ENCODE data around the gene PTPRD.

The PTPRD gene

GRCh38 chr9:9231946-9232345 lies 1380.9 kb downstream of the PTPRD start:
- DNase-seq, result no peak

- no peak for DNase-seq
Measured at GRCh38 chr9:9229269-9229668, 1383.5 kb downstream of the PTPRD start.

- no peak for DNase-seq
Measured at GRCh38 chr9:9223175-9223574, 1389.6 kb downstream of the PTPRD start.

- no peak for DNase-seq
Measured at GRCh38 chr9:9222730-9223129, 1390.1 kb downstream of the PTPRD start.

- no peak for DNase-seq
Measured at GRCh38 chr9:9216934-9217333, 1395.9 kb downstream of the PTPRD start.

GRCh38 chr9:9215050-9215449 lies 1397.8 kb downstream of the PTPRD start:
- DNase-seq, result no peak

- DNase-seq, result no peak
Measured at GRCh38 chr9:9214066-9214465, 1398.7 kb downstream of the PTPRD start.

GRCh38 chr9:9212963-9213362 lies 1399.8 kb downstream of the PTPRD start:
- no peak for DNase-seq

- no peak for DNase-seq
Measured at GRCh38 chr9:9202276-9202675, 1410.5 kb downstream of the PTPRD start.

- DNase-seq, result no peak
Measured at GRCh38 chr9:9186086-9186485, 1426.7 kb downstream of the PTPRD start.

GRCh38 chr9:9182431-9182830 lies 1430.4 kb downstream of the PTPRD start:
- DNase-seq, result no peak

- DNase-seq, result no peak
Measured at GRCh38 chr9:9177081-9177480, 1435.7 kb downstream of the PTPRD start.

GRCh38 chr9:9174358-9174757 lies 1438.4 kb downstream of the PTPRD start:
- no peak for DNase-seq

GRCh38 chr9:9173264-9173663 lies 1439.5 kb downstream of the PTPRD start:
- no peak for DNase-seq

- no peak for DNase-seq
Measured at GRCh38 chr9:9170439-9171134, 1442.2 kb downstream of the PTPRD start.

- DNase-seq, result no peak
Measured at GRCh38 chr9:9142001-9142400, 1470.8 kb downstream of the PTPRD start.

GRCh38 chr9:9133526-9133925 lies 1479.3 kb downstream of the PTPRD start:
- DNase-seq, result no peak

- no peak for DNase-seq
Measured at GRCh38 chr9:9124616-9125015, 1488.2 kb downstream of the PTPRD start.

- DNase-seq, result no peak
Measured at GRCh38 chr9:9122230-9122875, 1490.4 kb downstream of the PTPRD start.

- DNase-seq, result no peak
Measured at GRCh38 chr9:9117866-9118265, 1494.9 kb downstream of the PTPRD start.

- DNase-seq, result no peak
Measured at GRCh38 chr9:9112001-9112720, 1500.6 kb downstream of the PTPRD start.

GRCh38 chr9:9108641-9109040 lies 1504.2 kb downstream of the PTPRD start:
- DNase-seq, result no peak

- no peak for DNase-seq
Measured at GRCh38 chr9:9102295-9102694, 1510.5 kb downstream of the PTPRD start.

GRCh38 chr9:9100070-9100469 lies 1512.7 kb downstream of the PTPRD start:
- DNase-seq, result no peak

Data from activated CD4-positive, alpha-beta T cell treated with anti-CD3 and anti-CD28 coated beads, Interleukin-2, amount 50 U/mL, for 4 hours (primary cell).